ENCODE results near the gene SDHA.

Gene SDHA

GRCh38 chr5:172841-173251 lies 45.3 kb upstream of the SDHA start:
- TF ChIP-seq CTCF (IDR thresholded peaks at IDR 0.05; ENCODE audit: extremely low read depth, missing control alignments) = no peak
- DNase-seq (ENCODE audit: low spot score) = no peak

- no peak for TF ChIP-seq CTCF (IDR thresholded peaks at IDR 0.05; ENCODE audit: extremely low read depth, missing control alignments)
- no peak for DNase-seq (ENCODE audit: low spot score)
Observed at GRCh38 chr5:173392-174290, 44.5 kb upstream of the SDHA start.

DNA sequence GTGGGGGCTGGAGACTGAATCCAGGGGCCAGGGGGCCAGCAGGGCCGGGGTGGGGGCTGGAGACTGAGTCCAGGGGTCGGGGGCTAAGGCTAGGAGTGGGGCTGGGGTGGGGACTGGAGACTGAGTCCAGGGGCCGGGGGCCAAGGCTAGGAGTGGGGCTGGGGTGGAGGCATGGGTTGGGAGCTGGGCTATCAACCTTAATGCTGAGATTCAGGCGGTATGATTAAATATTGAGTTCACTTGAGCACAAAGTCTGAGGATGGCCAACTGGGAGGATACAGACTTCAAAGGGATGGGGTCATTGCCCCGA lies 43.9 kb upstream of the SDHA start:
- no peak for TF ChIP-seq CTCF (IDR thresholded peaks at IDR 0.05; ENCODE audit: extremely low read depth, missing control alignments)
- DNase-seq (ENCODE audit: low spot score) = no peak

DNA sequence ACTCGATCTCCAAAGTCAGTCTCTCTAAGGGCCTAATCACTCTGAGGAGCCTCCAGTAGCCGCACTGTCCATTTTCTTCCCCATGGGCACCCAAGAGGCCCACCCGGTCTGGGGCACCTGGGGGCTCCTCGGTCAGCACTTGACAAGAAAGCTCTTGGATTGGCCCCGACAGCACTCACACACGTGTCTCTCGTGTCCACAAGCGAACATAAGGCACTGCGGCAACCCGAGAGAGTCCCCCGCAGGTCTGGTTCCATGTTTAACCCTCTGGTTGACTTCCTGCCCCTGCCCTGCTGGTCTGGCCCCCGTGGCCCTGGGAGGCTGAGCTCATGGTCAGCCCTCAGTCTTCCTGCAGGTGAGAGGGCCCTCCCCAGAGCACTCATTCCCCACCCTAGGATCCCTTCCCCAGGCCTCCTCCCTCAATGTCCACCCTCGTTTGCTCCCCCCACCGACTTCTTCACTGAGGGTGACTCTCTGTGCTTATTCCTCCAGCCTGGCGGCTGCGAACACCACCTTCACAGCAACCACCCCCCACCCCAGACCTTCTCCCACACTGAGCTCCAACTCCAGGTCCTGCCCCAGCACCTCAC lies 43.1 kb upstream of the SDHA start:
- no peak for TF ChIP-seq CTCF (IDR thresholded peaks at IDR 0.05; ENCODE audit: extremely low read depth, missing control alignments)
- DNase-seq (ENCODE audit: low spot score) = no peak

- TF ChIP-seq CTCF (IDR thresholded peaks at IDR 0.05; ENCODE audit: extremely low read depth, missing control alignments) = no peak
- DNase-seq (ENCODE audit: low spot score) = no peak
Observed at GRCh38 chr5:176296-176823, 41.8 kb upstream of the SDHA start.

- no peak for TF ChIP-seq CTCF (IDR thresholded peaks at IDR 0.05; ENCODE audit: extremely low read depth, missing control alignments)
- no peak for DNase-seq (ENCODE audit: low spot score)
Observed at GRCh38 chr5:178110-178509, 40.0 kb upstream of the SDHA start.

- DNase-seq (ENCODE audit: low spot score) = no peak
- TF ChIP-seq CTCF (IDR thresholded peaks at IDR 0.05; ENCODE audit: extremely low read depth, missing control alignments) = no peak
Observed at GRCh38 chr5:179401-179800, 38.7 kb upstream of the SDHA start.

Data from GM20000 (cell line).